ENCODE results near the gene VKORC1L1. TPM values are rescaled to one million over a fixed set of nuclear protein-coding genes. Genes with fewer than 3 reads are reported as not detected.

Gene VKORC1L1
- total and polyA plus RNA-seq, 2 of the 8 experiments (the other 6 are each of a cell fraction or from before 2014, with no cell fraction given): 12.7 to 45.3 TPM

DNA sequence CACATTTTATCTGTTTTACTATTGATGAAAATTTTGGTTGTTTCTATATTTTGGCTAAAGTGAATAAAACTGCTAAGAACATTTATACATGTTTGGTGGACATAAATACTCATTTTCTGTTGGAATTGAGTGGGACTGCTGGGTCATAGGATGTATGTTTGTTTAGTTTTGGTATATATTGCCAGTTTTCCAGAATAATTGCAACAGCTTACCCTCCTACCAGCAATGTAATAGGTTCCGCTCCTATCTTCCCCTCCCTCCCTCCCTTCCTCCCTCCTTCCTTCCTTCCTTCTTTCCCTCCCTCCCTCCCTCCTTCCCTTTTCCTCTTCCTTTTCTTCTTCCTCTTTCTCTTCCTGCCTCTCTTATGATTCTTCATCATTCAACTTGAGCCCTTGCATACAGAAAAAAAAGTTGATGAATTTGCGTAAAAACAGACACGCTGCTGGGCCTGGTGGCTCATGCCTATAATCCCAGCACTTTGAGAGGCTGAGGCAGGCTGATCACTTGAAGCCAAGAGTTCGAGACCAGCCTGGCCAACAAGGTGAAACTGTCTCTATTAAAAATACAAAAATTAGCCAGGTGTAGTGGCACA lies 23.5 kb downstream of the VKORC1L1 start:
- Histone ChIP-seq H3K36me3 (ENCODE audit: control insufficient read depth in 2 of 4, insufficient read depth in 4 of 4, low read length in 3 of 4) (0 out of 8 replicates have a peak, but pooled peaks cover 0 to 3% (median 0%) of the 10 kb centered on the region in 4 experiments), H2BK20ac (ENCODE audit: low read length) (no peak overlapping the region), H3K23me2 (ENCODE audit: low read depth, low read length) (no peaks in the 10 kb centered on the region; the same call in 1 of the 2 replicates), H3K9ac (replicated peaks in 1 of 4; ENCODE audit: extremely low read depth in 1 of 4, low read depth in 3 of 4, low read length in 3 of 4) (no peak overlapping the region), H2BK12ac (ENCODE audit: low read depth, low read length) (no peak overlapping the region), H2AK5ac (ENCODE audit: low read depth, low read length) (no peak overlapping the region), H4K20me1 (replicated peaks in 1 of 2; ENCODE audit: control insufficient read depth in 1 of 2, insufficient read depth in 2 of 2, low read length in 2 of 2) (peaks cover 0 to 5% of the 10 kb centered on the region in 2 experiments), H3K4me3 (ENCODE audit: extremely low read depth in 1 of 4, insufficient read depth in 2 of 4, low read depth in 3 of 4, low read length in 4 of 4) (no peak overlapping the region), H2BK5ac (ENCODE audit: low read depth, low read length) (no peak overlapping the region), H4K91ac (replicated peaks; ENCODE audit: insufficient read length, low read length) (no peak overlapping the region), H3K79me2 (ENCODE audit: control insufficient read depth in 1 of 2, insufficient read depth in 2 of 2, low read length in 2 of 2) (peaks cover 0 to 23% of the 10 kb centered on the region in 2 experiments; a peak in 2 of 4 replicates), H3K4ac (replicated peaks; ENCODE audit: insufficient read length, low read depth, low read length) (no peak overlapping the region), H4K8ac (ENCODE audit: extremely low read depth, insufficient read depth, low read length) (no peak overlapping the region), H3K4me1 (replicated peaks in 1 of 4; ENCODE audit: control insufficient read depth in 3 of 4, insufficient read depth in 4 of 4, low read length in 3 of 4) (no peaks in the 10 kb centered on the region), H3K56ac (replicated peaks; ENCODE audit: insufficient read length, low read depth, low read length) (no peak overlapping the region), H3K27ac (ENCODE audit: low read depth, low read length) (no peak overlapping the region), H3K18ac (ENCODE audit: extremely low read depth, low read length) (no peak overlapping the region), H2BK15ac (ENCODE audit: low read length) (no peak overlapping the region), H3K23ac (ENCODE audit: insufficient read length) (no peak overlapping the region), H3K27me3 (replicated peaks in 1 of 4; ENCODE audit: control insufficient read depth in 3 of 4, extremely low read depth in 1 of 4, insufficient read depth in 3 of 4, low read length in 3 of 4) (no peaks in the 10 kb centered on the region), H2BK120ac (replicated peaks; ENCODE audit: low read depth, low read length) (no peak overlapping the region), H3K9me3 (ENCODE audit: insufficient read depth in 2 of 2, low read depth in 1 of 2, low read length in 1 of 2) (0 out of 4 replicates have a peak, but pooled peaks cover 0 to 3% of the 10 kb centered on the region in 2 experiments), H4K5ac (ENCODE audit: insufficient read length, low read depth, low read length) (no peak overlapping the region), H3K14ac (ENCODE audit: insufficient read length) (no peak overlapping the region), H3K79me1 (ENCODE audit: low read depth, low read length) (no peaks in the 10 kb centered on the region), H3K4me2 (ENCODE audit: insufficient read depth in 1 of 2, low read depth in 2 of 2, low read length in 2 of 2) (no peak overlapping the region), H2AFZ (ENCODE audit: low read length) (no peak overlapping the region)
- DNase-seq (ENCODE audit: low read depth in 1 of 2, low spot score in 2 of 2): peak in 1 of 2 experiments; percentile 10
- ChIA-PET POLR2A (ENCODE audit: partially characterized antibody) (interaction anchor here (0.7 kb wide), 1 partner anchor 13 kb away, joined by 3 read pairs; no protein-coding TSS in a partner anchor), CTCF (ENCODE audit: partially characterized antibody) (no interaction called here)
- FAIRE-seq: no peak
- 95% methylated on average over 3 of the region's 4 CpGs; no CpG with 5 or more reads in 1 of the 2 experiments for WGBS, 2 experiments (ENCODE audit: extremely low coverage in 1 of 2, insufficient coverage in 1 of 2, insufficient read length in 1 of 2, insufficient replicate concordance in 2 of 2, low coverage in 1 of 2, low lambda C conversion rate in 2 of 2, missing lambda C conversion rate in 1 of 2)
- TF ChIP-seq ASH2L (IDR thresholded peaks at IDR 0.05; ENCODE audit: low read length): no peak
- TF ChIP-seq SIX5 (IDR thresholded peaks at IDR 0.05; ENCODE audit: low read depth, low read length): no peak
- TF ChIP-seq BRCA1 (IDR thresholded peaks at IDR 0.05; ENCODE audit: low read depth, low read length): no peak
- TF ChIP-seq, protein P1, sequence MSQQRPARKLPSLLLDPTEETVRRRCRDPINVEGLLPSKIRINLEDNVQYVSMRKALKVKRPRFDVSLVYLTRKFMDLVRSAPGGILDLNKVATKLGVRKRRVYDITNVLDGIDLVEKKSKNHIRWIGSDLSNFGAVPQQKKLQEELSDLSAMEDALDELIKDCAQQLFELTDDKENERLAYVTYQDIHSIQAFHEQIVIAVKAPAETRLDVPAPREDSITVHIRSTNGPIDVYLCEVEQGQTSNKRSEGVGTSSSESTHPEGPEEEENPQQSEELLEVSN (IDR thresholded peaks at IDR 0.05): no peak
- TF ChIP-seq KDM1A (IDR thresholded peaks at IDR 0.05; ENCODE audit: borderline replicate concordance, low read length): no peak
- no peak for TF ChIP-seq SP4 (IDR thresholded peaks at IDR 0.05; ENCODE audit: low read length)
- TF ChIP-seq, protein P2, sequence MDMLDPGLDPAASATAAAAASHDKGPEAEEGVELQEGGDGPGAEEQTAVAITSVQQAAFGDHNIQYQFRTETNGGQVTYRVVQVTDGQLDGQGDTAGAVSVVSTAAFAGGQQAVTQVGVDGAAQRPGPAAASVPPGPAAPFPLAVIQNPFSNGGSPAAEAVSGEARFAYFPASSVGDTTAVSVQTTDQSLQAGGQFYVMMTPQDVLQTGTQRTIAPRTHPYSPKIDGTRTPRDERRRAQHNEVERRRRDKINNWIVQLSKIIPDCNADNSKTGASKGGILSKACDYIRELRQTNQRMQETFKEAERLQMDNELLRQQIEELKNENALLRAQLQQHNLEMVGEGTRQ (IDR thresholded peaks at IDR 0.05; ENCODE audit: low read length): no peak
- TF ChIP-seq, protein P3, sequence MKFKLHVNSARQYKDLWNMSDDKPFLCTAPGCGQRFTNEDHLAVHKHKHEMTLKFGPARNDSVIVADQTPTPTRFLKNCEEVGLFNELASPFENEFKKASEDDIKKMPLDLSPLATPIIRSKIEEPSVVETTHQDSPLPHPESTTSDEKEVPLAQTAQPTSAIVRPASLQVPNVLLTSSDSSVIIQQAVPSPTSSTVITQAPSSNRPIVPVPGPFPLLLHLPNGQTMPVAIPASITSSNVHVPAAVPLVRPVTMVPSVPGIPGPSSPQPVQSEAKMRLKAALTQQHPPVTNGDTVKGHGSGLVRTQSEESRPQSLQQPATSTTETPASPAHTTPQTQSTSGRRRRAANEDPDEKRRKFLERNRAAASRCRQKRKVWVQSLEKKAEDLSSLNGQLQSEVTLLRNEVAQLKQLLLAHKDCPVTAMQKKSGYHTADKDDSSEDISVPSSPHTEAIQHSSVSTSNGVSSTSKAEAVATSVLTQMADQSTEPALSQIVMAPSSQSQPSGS (IDR thresholded peaks at IDR 0.05; ENCODE audit: low read length): no peak
- TF ChIP-seq GTF2F1 (IDR thresholded peaks at IDR 0.05; ENCODE audit: borderline replicate concordance, low read depth, low read length): no peak
- no peak for TF ChIP-seq TAF7 (optimal IDR thresholded peaks at IDR 0.05; ENCODE audit: borderline replicate concordance, low read depth, low read length)
